Measurements from ENCODE around the gene UBE2E2.
"Not testable (repeated sequence)": the region's sequence is repeated elsewhere in the genome, so short reads cannot be mapped to it uniquely, and the experiment has no call there.

Gene UBE2E2

GRCh38 chr3:23169551-23169950, 33.6 kb upstream of the UBE2E2 start:
- Histone ChIP-seq H3K9me3 (ENCODE audit: control insufficient read depth in 1 of 2, low read length in 2 of 2) (no peaks in the 10 kb centered on the region), H3K36me3 (ENCODE audit: control insufficient read depth in 1 of 2, insufficient read depth in 2 of 2, low read length in 2 of 2) (no peaks in the 10 kb centered on the region), H3K4me3 (ENCODE audit: low read depth in 1 of 2, low read length in 2 of 2) (no peak overlapping the region), H3K27ac (ENCODE audit: low read length) (no peak overlapping the region), H3K4me1 (ENCODE audit: control insufficient read depth in 1 of 2, insufficient read depth in 2 of 2, low read length in 2 of 2) (no peaks in the 10 kb centered on the region), H3K27me3 (ENCODE audit: low read depth, low read length) (no peaks in the 10 kb centered on the region)

DNA sequence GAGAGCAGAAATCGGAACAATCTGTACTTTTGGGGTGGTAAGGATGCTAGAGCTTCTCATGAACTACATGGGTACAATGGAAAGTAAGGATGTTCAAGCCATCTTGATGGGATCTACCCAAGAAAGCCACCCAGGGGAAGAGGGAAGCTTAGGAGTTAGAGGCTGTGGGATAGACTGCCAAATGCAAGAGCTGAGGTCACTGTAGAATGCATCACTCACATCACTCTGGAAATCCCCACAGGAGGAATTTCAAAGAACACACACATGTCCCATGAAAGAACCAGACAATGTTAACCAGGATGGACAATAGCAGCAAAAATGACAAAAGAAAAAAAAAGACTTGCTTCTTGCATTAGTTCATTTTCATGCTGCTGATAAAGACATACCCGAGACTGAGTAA, 32.8 kb upstream of the UBE2E2 start:
- H3K27ac ChIP-seq (ENCODE audit: low read length): no peak overlapping the region
- H3K4me1 ChIP-seq (ENCODE audit: control insufficient read depth in 1 of 2, insufficient read depth in 2 of 2, low read length in 2 of 2): no peaks in the 10 kb centered on the region
- H3K27me3 ChIP-seq (ENCODE audit: low read depth, low read length): no peaks in the 10 kb centered on the region
- H3K9me3 ChIP-seq (ENCODE audit: control insufficient read depth in 1 of 2, low read length in 2 of 2): no peaks in the 10 kb centered on the region
- H3K4me3 ChIP-seq (ENCODE audit: low read depth in 1 of 2, low read length in 2 of 2): no peak overlapping the region
- H3K36me3 ChIP-seq (ENCODE audit: control insufficient read depth in 1 of 2, insufficient read depth in 2 of 2, low read length in 2 of 2): no peaks in the 10 kb centered on the region

DNA sequence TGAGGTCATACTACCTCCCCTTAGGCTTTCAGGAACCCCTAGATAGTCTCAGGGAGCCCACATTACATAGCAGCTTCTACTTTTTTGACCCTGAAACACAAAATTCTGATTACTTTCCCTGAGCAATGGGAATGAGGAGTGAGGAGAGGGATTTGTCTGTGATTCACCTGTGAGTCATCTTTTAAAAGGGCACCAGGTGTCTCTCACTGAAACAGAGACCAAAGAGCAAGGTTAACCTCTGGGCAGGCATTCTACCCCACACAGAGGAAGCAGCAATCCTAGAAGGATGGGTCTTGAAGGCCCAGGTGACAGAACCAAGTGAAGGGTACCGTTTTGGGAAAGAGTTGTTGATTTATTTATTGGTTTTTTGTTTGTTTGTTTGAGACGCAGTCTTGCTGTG, 31.1 kb upstream of the UBE2E2 start:
- Histone ChIP-seq H3K4me3 (ENCODE audit: low read depth in 1 of 2, low read length in 2 of 2) (no peak overlapping the region), H3K4me1 (ENCODE audit: control insufficient read depth in 1 of 2, insufficient read depth in 2 of 2, low read length in 2 of 2) (no peaks in the 10 kb centered on the region), H3K27me3 (ENCODE audit: low read depth, low read length) (no peaks in the 10 kb centered on the region), H3K27ac (ENCODE audit: low read length) (no peak overlapping the region), H3K9me3 (ENCODE audit: control insufficient read depth in 1 of 2, low read length in 2 of 2) (no peaks in the 10 kb centered on the region), H3K36me3 (ENCODE audit: control insufficient read depth in 1 of 2, insufficient read depth in 2 of 2, low read length in 2 of 2) (no peaks in the 10 kb centered on the region)

DNA sequence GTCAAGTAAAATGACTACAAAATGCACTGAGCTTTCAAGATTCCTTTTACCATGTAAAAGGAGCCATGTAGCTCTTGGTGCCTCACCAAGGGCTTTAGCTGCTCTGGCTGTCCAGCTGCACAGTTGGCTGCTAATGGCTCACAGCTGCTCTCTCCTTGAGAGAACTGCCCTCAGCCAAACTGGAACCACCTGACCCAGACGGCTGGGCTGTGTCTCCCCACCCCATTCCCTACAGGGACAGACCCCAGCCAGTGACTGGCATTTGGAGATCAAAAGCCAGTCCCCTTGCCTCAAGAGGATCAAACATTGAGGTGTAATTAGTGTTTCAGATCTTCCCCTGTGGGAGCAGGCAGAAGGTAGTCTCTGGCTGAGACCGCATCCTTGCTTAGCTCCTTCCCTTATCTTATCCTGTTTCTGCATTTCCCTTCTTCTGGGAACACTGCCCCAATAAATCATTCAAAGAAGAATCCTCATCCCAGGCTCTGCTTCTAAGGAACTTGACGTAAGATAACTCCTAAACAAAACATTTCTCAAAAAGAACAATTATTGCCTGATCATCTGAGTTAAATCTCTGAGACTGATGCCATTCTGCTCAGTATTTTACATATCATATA, 28.6 kb upstream of the UBE2E2 start:
- no peaks in the 10 kb centered on the region for H3K27me3 ChIP-seq (ENCODE audit: low read depth, low read length)
- no peaks in the 10 kb centered on the region for H3K4me1 ChIP-seq (ENCODE audit: control insufficient read depth in 1 of 2, insufficient read depth in 2 of 2, low read length in 2 of 2)
- H3K4me3 ChIP-seq (ENCODE audit: low read depth in 1 of 2, low read length in 2 of 2): no peak overlapping the region
- no peak overlapping the region for H3K27ac ChIP-seq (ENCODE audit: low read length)
- H3K36me3 ChIP-seq (ENCODE audit: control insufficient read depth in 1 of 2, insufficient read depth in 2 of 2, low read length in 2 of 2): no peaks in the 10 kb centered on the region
- H3K9me3 ChIP-seq (ENCODE audit: control insufficient read depth in 1 of 2, low read length in 2 of 2): no peaks in the 10 kb centered on the region

DNA sequence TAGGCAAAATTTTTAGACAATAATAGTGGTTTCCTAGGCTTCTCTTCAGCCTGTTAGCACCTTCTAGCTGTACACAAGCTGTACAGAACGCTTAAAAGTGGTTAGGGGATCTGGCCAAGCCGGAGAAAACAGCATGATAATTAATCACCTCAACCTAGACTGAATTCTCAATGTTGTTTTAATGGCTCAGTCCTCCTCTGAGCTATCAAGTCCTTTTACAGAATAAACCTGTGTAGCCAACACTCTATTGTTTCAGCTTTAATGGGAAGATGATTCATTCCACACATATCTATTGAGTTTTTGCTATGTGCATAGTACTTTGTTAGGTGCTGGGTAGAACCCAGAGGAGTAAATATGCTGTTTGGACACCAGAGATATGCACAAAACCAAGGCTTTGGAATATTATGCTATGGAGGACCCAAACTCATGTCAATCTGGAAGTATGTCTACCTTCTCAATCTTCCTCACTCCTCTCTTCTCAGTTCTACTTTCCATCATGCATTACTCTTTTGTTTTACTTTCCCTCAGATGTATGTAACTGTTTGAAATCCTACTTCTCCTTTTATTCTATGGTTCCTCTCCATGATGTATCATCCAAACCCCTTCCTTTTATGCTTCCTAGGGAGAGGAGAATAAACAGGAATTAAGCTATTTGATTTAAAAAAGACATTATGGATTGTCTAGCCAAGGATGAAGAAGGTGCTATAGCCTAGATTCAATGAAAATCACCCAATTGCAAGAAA, 27.6 kb upstream of the UBE2E2 start:
- Histone ChIP-seq H3K4me1 (ENCODE audit: control insufficient read depth in 1 of 2, insufficient read depth in 2 of 2, low read length in 2 of 2) (no peaks in the 10 kb centered on the region), H3K9me3 (ENCODE audit: control insufficient read depth in 1 of 2, low read length in 2 of 2) (no peaks in the 10 kb centered on the region), H3K36me3 (ENCODE audit: control insufficient read depth in 1 of 2, insufficient read depth in 2 of 2, low read length in 2 of 2) (no peaks in the 10 kb centered on the region), H3K27ac (ENCODE audit: low read length) (no peak overlapping the region), H3K27me3 (ENCODE audit: low read depth, low read length) (no peaks in the 10 kb centered on the region), H3K4me3 (ENCODE audit: low read depth in 1 of 2, low read length in 2 of 2) (no peak overlapping the region)

- not testable (repeated sequence) for H3K4me1 ChIP-seq (ENCODE audit: control insufficient read depth in 1 of 2, insufficient read depth in 2 of 2, low read length in 2 of 2); H3K9me3 ChIP-seq (ENCODE audit: control insufficient read depth in 1 of 2, low read length in 2 of 2); H3K36me3 ChIP-seq (ENCODE audit: control insufficient read depth in 1 of 2, insufficient read depth in 2 of 2, low read length in 2 of 2); H3K4me3 ChIP-seq (ENCODE audit: low read depth in 1 of 2, low read length in 2 of 2); H3K27ac ChIP-seq (ENCODE audit: low read length); H3K27me3 ChIP-seq (ENCODE audit: low read depth, low read length)
These were observed 26.3 kb upstream of the UBE2E2 start for GRCh38 chr3:23176839-23177238.

DNA sequence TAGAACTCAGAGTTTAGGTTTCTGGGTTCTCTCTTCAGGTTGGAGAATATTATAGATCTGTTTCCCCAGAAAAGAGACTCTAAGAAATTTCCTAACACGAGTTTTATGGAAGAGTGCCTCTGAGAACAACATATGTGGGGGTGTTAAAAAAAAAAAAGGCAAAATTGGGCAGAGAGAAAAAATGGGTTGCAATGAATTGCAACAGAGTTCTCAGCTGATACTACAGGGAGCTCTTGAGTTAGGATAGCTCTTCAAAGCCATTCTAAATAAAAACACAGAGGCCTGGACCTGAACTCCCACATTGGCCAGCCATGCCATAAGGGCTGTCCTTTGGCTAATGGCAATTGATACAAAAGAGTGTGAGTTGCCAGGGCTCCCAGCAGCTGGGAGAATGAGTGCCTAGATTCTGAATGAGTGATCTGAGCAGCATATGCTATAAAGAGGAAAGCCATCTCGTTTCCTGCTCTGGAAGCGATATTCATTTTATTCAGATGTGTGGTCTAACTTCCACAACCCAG, 20.1 kb upstream of the UBE2E2 start:
- no peaks in the 10 kb centered on the region for H3K36me3 ChIP-seq (ENCODE audit: control insufficient read depth in 1 of 2, insufficient read depth in 2 of 2, low read length in 2 of 2)
- H3K27ac ChIP-seq (ENCODE audit: low read length): no peak overlapping the region
- no peaks in the 10 kb centered on the region for H3K27me3 ChIP-seq (ENCODE audit: low read depth, low read length)
- H3K4me3 ChIP-seq (ENCODE audit: low read depth in 1 of 2, low read length in 2 of 2): no peak overlapping the region
- no peaks in the 10 kb centered on the region for H3K9me3 ChIP-seq (ENCODE audit: control insufficient read depth in 1 of 2, low read length in 2 of 2)
- no peaks in the 10 kb centered on the region for H3K4me1 ChIP-seq (ENCODE audit: control insufficient read depth in 1 of 2, insufficient read depth in 2 of 2, low read length in 2 of 2)

GRCh38 chr3:23183731-23184130, 19.4 kb upstream of the UBE2E2 start:
- no peaks in the 10 kb centered on the region for H3K27me3 ChIP-seq (ENCODE audit: low read depth, low read length)
- no peaks in the 10 kb centered on the region for H3K4me1 ChIP-seq (ENCODE audit: control insufficient read depth in 1 of 2, insufficient read depth in 2 of 2, low read length in 2 of 2)
- H3K36me3 ChIP-seq (ENCODE audit: control insufficient read depth in 1 of 2, insufficient read depth in 2 of 2, low read length in 2 of 2): no peaks in the 10 kb centered on the region
- H3K9me3 ChIP-seq (ENCODE audit: control insufficient read depth in 1 of 2, low read length in 2 of 2): no peaks in the 10 kb centered on the region
- no peak overlapping the region for H3K27ac ChIP-seq (ENCODE audit: low read length)
- H3K4me3 ChIP-seq (ENCODE audit: low read depth in 1 of 2, low read length in 2 of 2): no peak overlapping the region

DNA sequence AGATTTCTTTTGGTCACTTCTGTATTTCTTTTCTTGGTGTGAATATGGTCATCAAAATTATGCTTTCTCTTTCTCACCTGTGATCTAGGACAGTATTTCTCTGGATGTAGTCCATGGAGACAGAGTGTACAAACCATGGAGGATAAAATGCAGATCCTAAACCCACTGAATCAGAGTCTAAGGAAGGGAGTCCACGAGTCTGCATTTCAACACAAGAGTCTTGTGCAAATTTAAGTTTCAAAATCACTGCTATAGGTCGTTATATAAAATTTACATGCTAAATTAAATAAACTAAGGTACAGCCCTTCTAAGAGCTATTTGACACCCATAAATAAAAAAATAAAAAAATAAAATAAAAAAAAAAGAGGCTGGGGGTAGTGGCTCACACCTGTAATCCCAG, 17.3 kb upstream of the UBE2E2 start:
- Histone ChIP-seq H3K4me3 (ENCODE audit: low read depth in 1 of 2, low read length in 2 of 2) (no peak overlapping the region), H3K27ac (ENCODE audit: low read length) (no peak overlapping the region), H3K36me3 (ENCODE audit: control insufficient read depth in 1 of 2, insufficient read depth in 2 of 2, low read length in 2 of 2) (no peaks in the 10 kb centered on the region), H3K27me3 (ENCODE audit: low read depth, low read length) (no peaks in the 10 kb centered on the region), H3K9me3 (ENCODE audit: control insufficient read depth in 1 of 2, low read length in 2 of 2) (no peaks in the 10 kb centered on the region), H3K4me1 (ENCODE audit: control insufficient read depth in 1 of 2, insufficient read depth in 2 of 2, low read length in 2 of 2) (no peaks in the 10 kb centered on the region)

DNA sequence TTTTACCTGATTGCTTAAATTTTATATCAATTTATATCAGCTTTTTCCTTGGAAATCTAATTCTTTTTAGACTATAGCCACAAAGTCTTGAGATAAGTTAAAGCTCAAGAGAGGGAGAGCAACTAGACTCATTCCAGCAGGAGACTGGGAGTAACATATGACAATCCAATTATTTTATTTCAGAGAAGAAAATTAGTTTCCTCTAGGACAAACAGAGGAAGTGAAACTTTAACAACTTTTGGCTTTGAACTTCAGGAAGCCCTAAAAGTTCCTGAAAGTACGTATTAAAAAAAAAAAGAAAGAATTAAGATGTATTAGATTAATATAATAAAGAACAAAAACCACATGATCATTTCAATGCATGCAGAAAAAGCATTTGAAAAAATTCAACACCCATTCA, 13.9 kb upstream of the UBE2E2 start:
- Histone ChIP-seq H3K36me3 (ENCODE audit: control insufficient read depth in 1 of 2, insufficient read depth in 2 of 2, low read length in 2 of 2) (no peaks in the 10 kb centered on the region), H3K9me3 (ENCODE audit: control insufficient read depth in 1 of 2, low read length in 2 of 2) (no peaks in the 10 kb centered on the region), H3K4me3 (ENCODE audit: low read depth in 1 of 2, low read length in 2 of 2) (no peak overlapping the region), H3K27me3 (ENCODE audit: low read depth, low read length) (no peaks in the 10 kb centered on the region), H3K27ac (ENCODE audit: low read length) (no peak overlapping the region), H3K4me1 (ENCODE audit: control insufficient read depth in 1 of 2, insufficient read depth in 2 of 2, low read length in 2 of 2) (no peaks in the 10 kb centered on the region)

DNA sequence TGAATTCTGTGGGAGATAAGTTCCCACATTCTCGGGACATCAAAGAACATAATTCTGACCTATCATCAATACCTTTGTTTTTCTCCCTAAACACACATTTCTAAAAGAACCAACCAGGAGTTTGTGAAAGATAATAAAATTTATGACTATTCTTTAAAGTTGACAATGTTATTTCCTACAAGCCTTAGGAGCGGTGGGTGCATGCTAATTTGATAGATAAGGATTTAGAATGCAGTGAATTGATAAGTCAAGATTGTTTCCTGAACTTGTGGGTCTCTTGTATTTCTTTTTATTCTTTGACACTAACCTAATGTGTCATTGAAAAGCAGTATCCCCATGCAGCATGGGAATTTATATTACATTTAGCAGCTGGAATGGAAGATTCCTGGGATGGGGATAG, 10.3 kb upstream of the UBE2E2 start:
- Histone ChIP-seq H3K4me3 (ENCODE audit: low read depth in 1 of 2, low read length in 2 of 2) (no peak overlapping the region), H3K9me3 (ENCODE audit: control insufficient read depth in 1 of 2, low read length in 2 of 2) (no peaks in the 10 kb centered on the region), H3K36me3 (ENCODE audit: control insufficient read depth in 1 of 2, insufficient read depth in 2 of 2, low read length in 2 of 2) (no peaks in the 10 kb centered on the region), H3K4me1 (ENCODE audit: control insufficient read depth in 1 of 2, insufficient read depth in 2 of 2, low read length in 2 of 2) (no peaks in the 10 kb centered on the region), H3K27ac (ENCODE audit: low read length) (no peak overlapping the region), H3K27me3 (ENCODE audit: low read depth, low read length) (no peaks in the 10 kb centered on the region)

DNA sequence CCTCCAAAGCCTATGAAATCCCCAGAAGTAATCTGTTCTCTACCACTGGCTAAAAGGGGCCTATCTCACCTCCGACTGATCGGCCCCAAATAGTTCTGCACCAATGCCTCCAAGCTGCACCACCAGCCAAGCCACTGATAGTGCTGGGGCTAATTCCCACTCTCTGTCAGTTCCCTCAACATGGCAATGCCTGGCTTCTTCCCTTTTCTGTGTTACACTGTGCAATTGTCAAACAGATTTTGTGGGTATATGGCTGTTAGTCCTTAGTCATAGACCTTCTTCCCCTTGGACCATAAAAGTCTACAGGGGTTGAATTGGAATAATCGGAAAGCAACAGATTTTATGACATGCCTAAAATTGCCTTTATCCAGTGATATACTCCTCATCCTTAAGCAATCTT, 9.3 kb upstream of the UBE2E2 start:
- Histone ChIP-seq H3K27ac (ENCODE audit: low read length) (no peak overlapping the region), H3K4me3 (ENCODE audit: low read depth in 1 of 2, low read length in 2 of 2) (no peak overlapping the region), H3K9me3 (ENCODE audit: control insufficient read depth in 1 of 2, low read length in 2 of 2) (no peaks in the 10 kb centered on the region)

More for the DNA sequence above, 9.3 kb upstream of the UBE2E2 start:
- Histone ChIP-seq H3K4me1 (ENCODE audit: control insufficient read depth in 1 of 2, insufficient read depth in 2 of 2, low read length in 2 of 2) (no peaks in the 10 kb centered on the region), H3K27me3 (ENCODE audit: low read depth, low read length) (no peaks in the 10 kb centered on the region), H3K36me3 (ENCODE audit: control insufficient read depth in 1 of 2, insufficient read depth in 2 of 2, low read length in 2 of 2) (no peaks in the 10 kb centered on the region)
